ENCODE data around the gene VTCN1. TPM values are rescaled to one million over a fixed set of nuclear protein-coding genes. Genes with fewer than 3 reads are reported as not detected.

The VTCN1 gene
- total RNA-seq, 4 donors from 2014 or later = 1.7 to 9.4 (median 3.4) TPM

- DNase-seq (ENCODE audit: low spot score in 2 of 2) = no peak
- no peaks in the 10 kb centered on the region for H3K9me3 ChIP-seq
- H3K36me3 ChIP-seq = no peaks in the 10 kb centered on the region
- H3K27me3 ChIP-seq = no peaks in the 10 kb centered on the region
- H3K4me1 ChIP-seq = no peaks in the 10 kb centered on the region
- WGBS = 87% methylated on average over 2 of the region's 2 CpGs
- H3K27ac ChIP-seq = no peak overlapping the region
- no peak overlapping the region for H3K4me3 ChIP-seq
- TF ChIP-seq EP300 (IDR thresholded peaks at IDR 0.05) (no peak), CTCF (IDR thresholded peaks at IDR 0.05) (no peak), POLR2AphosphoS5 (IDR thresholded peaks at IDR 0.05) (no peak), POLR2A (IDR thresholded peaks at IDR 0.05) (no peak)
Observed at GRCh38 chr1:117142200-117142599, 68.5 kb downstream of the VTCN1 start.

- H3K9me3 ChIP-seq = no peaks in the 10 kb centered on the region
- H3K4me1 ChIP-seq = no peaks in the 10 kb centered on the region
- 96% methylated on average over 1 of the region's 1 CpG for WGBS
- TF ChIP-seq EP300 (IDR thresholded peaks at IDR 0.05) = no peak
- TF ChIP-seq CTCF (IDR thresholded peaks at IDR 0.05) = no peak
- no peak for TF ChIP-seq POLR2AphosphoS5 (IDR thresholded peaks at IDR 0.05)
- TF ChIP-seq POLR2A (IDR thresholded peaks at IDR 0.05) = no peak
- no peak overlapping the region for H3K4me3 ChIP-seq
- H3K27ac ChIP-seq = no peak overlapping the region
- no peak for DNase-seq (ENCODE audit: low spot score in 2 of 2)
- no peaks in the 10 kb centered on the region for H3K27me3 ChIP-seq
- H3K36me3 ChIP-seq = no peaks in the 10 kb centered on the region
Observed at GRCh38 chr1:117138561-117138960, 72.2 kb downstream of the VTCN1 start.

GRCh38 chr1:117138106-117138505 lies 72.6 kb downstream of the VTCN1 start:
- Histone ChIP-seq H3K4me1 (no peaks in the 10 kb centered on the region), H3K27ac (no peak overlapping the region), H3K4me3 (no peak overlapping the region), H3K9me3 (no peaks in the 10 kb centered on the region), H3K27me3 (no peaks in the 10 kb centered on the region), H3K36me3 (no peaks in the 10 kb centered on the region)
- TF ChIP-seq CTCF (IDR thresholded peaks at IDR 0.05) = no peak
- no peak for TF ChIP-seq POLR2AphosphoS5 (IDR thresholded peaks at IDR 0.05)
- TF ChIP-seq EP300 (IDR thresholded peaks at IDR 0.05) = no peak
- no peak for TF ChIP-seq POLR2A (IDR thresholded peaks at IDR 0.05)
- DNase-seq (ENCODE audit: low spot score in 2 of 2) = no peak
- 95% methylated on average over 3 of the region's 3 CpGs for WGBS

- TF ChIP-seq POLR2A (IDR thresholded peaks at IDR 0.05) (no peak), POLR2AphosphoS5 (IDR thresholded peaks at IDR 0.05) (no peak), CTCF (IDR thresholded peaks at IDR 0.05) (no peak), EP300 (IDR thresholded peaks at IDR 0.05) (no peak)
- DNase-seq (ENCODE audit: low spot score in 2 of 2) = no peak
Observed at GRCh38 chr1:117137281-117137855, 73.4 kb downstream of the VTCN1 start.

GRCh38 chr1:117136749-117137148 lies 74.0 kb downstream of the VTCN1 start:
- TF ChIP-seq POLR2AphosphoS5 (IDR thresholded peaks at IDR 0.05) (no peak), POLR2A (IDR thresholded peaks at IDR 0.05) (no peak), CTCF (IDR thresholded peaks at IDR 0.05) (no peak), EP300 (IDR thresholded peaks at IDR 0.05) (no peak)
- Histone ChIP-seq H3K4me3 (no peak overlapping the region), H3K4me1 (no peaks in the 10 kb centered on the region), H3K9me3 (no peaks in the 10 kb centered on the region), H3K27me3 (no peaks in the 10 kb centered on the region), H3K27ac (no peak overlapping the region), H3K36me3 (no peaks in the 10 kb centered on the region)
- no peak for DNase-seq (ENCODE audit: low spot score in 2 of 2)
- WGBS = 56% methylated on average over 2 of the region's 2 CpGs

More at GRCh38 chr1:117137281-117137855, 73.4 kb downstream of the VTCN1 start:
- Histone ChIP-seq H3K4me1 (no peaks in the 10 kb centered on the region), H3K36me3 (no peaks in the 10 kb centered on the region), H3K27me3 (no peaks in the 10 kb centered on the region), H3K9me3 (no peaks in the 10 kb centered on the region), H3K27ac (no peak overlapping the region), H3K4me3 (no peak overlapping the region)
- WGBS = 78% methylated on average over 3 of the region's 3 CpGs

All from suprapubic skin (tissue), 4 donors.